NCI-H446 treated with DMSO at 0.1 percent for 48 hours (cell line): Measurements from ENCODE around the gene SLIT1.

Experiments used
- DNase-seq: peaks from one replicate; lab custom pipeline; 2025; lab: John Stamatoyannopoulos, UW

SLIT1 gene

DNA sequence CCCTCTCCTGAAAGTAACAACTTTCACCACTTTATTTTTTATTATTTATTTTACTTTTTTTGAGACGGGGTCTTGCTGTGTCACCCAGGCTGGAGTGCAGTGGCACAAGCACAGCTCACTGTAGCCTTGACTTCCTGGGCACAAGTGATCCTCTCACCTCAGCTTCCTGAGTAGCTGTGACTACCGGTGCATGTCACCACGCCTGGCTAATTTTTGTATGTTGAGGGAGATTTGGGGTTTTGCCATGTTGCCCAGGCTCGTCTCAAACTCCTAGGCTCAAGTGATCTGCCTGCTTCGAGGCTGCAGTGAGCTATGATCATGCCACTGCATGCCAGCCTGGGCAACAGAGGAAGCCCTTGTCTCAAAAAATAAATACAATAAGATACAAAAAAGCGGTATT lies 14.9 kb upstream of the SLIT1 start:
- DNase-seq = no peak

DNA sequence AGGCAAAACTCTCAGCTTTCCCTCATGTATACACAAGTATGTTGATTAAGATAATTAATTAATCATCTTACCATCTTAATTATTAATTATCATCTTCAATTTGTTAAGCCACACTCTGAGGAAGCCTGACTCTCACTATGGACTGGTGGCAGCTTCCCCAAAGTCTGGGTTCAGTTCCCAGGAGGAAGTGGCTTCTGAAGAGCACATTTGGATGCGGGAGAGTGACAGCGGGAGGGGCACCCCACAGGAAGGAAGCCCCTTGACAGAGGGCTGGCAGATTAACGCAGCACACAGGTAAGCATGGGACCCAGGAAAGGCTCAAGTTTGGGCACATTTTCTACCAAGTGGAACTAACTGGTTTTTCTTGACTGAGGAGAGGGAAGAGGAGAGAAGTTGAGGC lies 13.4 kb upstream of the SLIT1 start:
- DNase-seq = no peak

DNA sequence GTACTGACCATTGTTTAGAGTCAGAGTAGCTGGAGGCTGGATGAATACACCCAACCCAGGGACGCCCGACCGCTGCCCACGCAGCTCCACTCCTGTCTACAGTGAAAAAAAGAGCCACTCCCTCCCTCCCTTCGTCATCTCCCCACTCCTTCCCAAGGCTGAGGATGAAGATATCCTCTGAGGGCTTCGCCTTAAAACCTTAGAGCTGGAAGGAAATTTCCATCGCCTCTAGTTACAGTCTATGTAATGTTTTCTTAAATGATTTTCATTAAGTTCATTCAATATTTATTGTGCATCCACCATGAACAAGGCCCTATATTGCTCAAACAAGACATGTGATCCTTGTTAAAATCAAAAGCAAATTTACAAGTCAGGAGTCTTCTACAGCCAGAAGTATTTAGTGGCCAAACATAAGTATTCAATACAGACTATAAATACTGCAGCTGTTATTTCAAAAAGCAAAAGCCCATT lies 11.3 kb upstream of the SLIT1 start:
- DNase-seq = no peak

DNA sequence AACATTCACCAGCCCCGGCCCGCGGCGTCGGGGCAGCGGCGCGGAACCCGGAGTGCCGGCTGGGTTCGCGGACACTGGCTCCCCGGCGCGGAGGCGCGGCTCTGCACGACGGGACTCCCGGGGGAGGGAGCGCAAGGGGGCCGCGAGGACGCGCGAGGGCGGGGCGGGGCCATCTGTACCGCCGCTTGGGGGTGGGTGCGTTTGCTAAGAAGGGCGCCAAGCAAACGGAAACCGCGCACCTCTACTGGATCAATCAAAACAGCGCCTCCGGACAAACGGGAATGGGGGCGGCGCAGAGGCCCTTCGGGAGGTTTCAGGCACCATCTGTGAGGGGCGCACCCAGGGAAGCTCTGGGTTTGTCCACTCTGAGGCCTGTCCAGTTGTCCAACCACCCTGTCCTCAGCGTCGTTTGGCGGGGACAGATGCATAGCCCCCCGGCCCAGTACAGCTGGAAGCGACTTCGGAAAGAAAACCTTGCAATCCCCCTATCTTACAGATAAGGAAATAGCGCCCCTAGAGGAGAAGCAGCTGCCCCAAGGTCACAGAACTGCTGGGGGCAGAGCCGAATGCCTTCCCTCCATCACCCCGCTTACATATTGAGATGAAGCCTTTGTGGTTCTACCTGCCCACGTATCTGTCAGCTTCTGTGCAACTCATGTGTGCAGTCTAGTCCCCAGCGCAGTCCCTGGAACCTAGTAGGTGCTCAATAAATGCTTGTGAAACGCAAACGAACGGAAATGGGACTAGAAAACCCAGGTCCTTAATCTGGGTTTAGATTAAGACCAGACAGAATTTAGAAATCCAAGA lies 10.7 kb upstream of the SLIT1 start:
- no peak for DNase-seq

DNA sequence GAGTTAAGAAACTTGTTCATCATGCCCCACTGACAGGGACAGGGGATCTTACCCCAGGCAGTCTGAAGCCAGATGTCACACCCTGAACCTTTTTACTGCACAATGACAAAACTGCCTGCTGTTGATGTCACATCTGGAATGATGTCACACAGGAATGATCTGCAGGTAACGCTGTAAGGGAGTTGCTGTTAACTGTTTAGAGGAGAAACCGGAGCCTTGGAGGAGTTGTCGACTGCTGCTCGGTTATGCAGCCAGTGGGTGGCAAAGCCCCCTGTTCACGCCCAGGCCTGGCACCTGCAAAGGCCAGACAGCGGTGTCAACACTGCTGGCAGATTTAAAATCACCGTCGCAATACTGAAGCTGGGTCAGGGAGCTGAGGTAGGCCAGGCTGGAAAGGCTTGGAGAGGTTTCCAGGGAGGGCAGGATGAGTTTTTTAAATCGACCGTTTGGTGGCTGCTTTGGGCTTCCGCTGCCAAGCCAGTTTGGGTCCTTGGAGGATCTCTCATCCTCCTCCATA lies 10.0 kb upstream of the SLIT1 start:
- no peak for DNase-seq

DNA sequence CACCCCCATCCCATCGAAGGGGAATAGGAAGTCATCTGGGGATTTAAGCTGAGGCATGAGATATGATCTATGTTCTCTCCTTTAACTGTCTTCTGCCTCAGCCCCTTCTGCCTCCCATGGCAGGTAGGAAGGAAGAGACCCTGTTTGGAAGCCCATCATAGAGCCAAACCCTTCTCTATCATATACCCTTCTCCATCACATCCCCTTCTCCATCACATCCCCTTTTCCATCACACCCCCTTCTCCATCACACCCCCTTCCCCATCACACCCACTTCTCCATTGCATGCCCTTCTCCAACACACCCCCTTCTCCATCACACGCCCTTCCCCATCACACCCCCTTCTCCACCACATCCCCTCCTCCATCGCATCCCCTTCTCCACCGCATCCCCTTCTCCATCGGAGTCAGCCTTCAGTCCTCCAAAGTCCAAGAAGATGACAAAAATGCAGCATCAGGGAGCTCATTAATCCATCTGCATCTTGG lies 7.2 kb upstream of the SLIT1 start:
- DNase-seq = no peak

DNA sequence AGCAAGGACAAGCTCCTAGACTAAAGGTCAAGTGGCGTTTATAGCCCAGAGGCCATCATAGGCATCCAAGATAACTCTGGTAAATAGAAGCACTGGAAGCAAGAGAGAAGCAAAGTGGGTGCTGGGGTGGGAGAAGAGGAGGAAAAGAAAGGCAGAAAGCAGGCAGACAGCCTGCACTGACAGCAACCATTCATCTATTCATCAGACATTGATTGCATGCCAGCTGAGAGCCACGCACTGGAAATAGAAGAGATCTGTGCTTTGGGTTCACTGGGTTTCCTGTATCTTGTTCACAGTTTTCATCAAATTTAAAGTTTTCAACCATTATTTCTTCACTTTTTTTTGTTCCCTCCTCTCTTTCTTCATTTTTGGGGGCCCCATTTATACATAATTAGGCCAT lies 4.7 kb upstream of the SLIT1 start:
- DNase-seq = no peak

DNA sequence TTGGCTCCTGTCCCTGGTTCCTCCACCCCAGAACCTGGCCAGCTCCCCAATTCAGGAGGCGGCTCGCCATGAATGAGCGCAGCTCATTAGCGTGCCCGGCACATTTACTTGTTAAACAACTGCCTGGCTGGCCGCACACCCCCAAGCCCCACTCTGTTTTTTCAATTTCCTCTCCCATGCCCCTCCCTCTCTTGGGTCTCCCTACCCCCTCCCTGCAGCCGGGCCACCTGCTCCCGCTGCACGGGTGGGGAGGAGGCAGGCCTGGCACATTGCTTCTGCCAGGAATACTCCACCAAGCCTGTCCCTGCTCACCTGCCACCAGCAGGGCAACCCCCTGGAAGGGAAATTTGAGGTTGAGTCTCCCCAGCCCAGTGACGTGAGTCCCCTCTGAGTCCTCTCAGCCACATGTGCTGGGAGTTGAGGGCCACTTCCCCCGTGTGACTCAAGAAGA lies 2.5 kb upstream of the SLIT1 start:
- no peak for DNase-seq

DNA sequence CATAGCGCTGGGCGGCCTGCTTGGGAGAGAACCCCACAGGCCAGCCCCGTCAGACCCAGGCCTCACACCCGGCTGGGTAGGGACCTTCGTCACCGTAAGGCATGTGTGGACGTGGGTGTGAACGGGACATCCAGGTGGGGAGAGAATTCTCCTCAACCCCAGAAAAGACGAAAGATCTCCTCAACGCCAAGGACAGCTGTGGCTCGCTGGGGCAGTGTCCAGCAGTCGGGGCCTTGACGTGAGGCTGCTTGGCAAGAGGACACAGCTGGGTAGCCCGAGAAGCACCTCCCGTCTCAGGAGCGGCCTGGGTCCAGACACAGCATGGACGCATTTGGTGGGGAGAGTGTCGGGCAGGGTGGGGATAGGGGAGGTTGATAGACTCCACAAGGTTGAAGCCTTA lies 1.2 kb upstream of the SLIT1 start:
- DNase-seq = no peak

DNA sequence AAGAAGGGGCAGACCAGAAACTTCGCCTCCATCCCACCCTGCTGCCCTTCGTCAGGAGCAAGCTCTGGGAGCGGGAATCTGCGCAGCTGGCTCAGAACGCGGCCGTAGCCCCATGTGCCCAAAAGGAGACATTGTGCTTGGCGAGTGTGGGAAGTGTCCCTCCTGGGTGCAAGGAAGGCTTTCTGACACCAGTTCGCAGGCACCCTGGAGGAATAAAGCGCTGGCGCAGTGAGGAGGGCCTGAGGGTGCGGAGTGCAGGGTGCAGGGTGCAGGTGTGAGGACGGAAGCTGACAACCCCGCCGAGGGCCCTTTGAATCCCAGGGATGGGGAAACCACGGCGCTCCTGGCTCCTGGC lies 811 bp downstream of the SLIT1 start:
- no peak for DNase-seq

DNA sequence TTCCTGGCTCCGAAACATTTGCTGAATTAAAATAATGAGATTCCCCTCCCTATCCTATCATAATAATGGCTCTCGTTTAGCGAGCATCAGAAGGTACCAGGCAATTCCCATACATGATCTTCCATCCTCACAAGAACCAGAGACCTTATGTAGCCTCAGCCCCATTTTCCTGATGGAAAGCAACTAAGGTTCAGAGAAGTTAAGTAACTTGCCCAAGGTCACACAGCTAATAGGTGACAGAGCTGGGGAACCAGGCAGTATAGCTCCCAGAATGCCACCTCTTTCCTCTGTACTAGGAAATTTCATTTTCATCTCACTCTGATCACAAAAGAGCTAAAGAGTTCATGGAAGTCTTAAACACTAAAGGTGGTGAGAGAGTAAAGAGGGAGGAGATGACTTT lies 2.4 kb downstream of the SLIT1 start:
- no peak for DNase-seq

DNA sequence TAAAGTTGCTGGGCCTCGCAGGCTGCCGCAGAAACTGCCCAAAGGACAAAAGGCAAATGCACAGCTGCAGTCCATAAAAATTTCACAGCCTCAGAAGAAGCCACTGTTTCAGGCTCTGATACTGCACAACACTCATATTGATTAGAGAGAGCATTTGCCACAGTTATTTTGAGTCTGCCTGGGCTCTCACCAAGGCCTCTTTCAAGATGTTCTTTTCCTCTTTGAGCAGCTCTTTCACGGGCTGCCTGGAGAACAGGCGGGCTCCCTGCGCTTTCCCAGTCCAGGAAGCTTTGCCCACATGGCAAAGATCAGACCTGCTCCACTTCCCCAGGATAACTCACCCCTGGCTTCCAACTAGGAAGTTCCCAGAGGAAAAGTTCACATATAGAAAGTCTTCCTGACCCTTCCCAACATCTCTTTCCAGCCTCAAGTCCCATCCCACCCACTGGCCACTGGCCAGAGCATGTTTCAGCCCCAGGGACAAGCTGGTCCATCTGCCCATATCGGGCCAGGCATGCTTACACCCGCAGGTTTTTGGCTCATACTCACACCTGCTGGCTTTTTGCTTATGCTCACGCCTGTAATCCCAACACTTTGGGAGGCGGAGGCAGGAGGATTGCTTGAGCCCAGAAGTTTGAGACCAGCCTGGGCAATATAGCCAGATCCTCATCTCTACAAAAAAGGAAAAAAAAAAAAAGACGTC lies 3.3 kb downstream of the SLIT1 start:
- DNase-seq = no peak

DNA sequence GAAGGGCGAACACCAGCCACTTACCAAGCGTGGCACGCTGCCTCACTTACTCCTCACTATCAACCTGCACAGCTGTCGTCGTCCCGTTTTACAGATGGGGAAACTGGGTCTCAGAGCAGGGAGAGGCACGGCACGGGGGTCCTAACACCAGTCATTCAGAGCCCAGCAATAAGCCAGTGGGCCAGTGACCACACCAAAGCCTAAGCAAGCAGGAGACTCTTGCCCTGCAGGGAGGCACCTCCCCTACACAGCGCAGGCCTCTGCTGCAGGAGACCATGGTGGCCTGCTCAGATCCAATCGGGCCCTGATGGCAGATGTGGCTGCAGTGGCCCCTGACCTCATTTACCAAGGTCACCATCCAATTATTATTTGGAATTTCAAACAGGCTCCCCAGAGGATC lies 4.8 kb downstream of the SLIT1 start:
- DNase-seq = no peak

DNA sequence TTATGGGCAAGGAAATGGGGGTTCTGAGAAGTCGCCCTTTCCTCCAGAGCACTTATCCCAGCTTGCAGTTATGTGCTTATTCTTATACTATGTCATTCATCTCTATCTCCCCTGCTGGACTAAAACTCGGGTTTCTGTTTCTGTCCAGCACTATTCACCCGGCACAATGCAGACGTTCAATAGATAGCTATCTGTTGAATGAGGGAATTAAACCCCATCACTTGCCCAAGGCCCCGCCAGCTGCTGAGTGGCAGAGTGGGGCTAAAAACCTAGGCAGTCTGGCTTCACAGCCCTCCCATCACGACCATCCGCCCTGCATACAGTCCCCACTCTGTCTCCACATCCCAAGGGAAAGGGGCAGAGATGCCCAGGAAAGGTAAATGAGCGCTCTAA lies 5.4 kb downstream of the SLIT1 start:
- DNase-seq = no peak

DNA sequence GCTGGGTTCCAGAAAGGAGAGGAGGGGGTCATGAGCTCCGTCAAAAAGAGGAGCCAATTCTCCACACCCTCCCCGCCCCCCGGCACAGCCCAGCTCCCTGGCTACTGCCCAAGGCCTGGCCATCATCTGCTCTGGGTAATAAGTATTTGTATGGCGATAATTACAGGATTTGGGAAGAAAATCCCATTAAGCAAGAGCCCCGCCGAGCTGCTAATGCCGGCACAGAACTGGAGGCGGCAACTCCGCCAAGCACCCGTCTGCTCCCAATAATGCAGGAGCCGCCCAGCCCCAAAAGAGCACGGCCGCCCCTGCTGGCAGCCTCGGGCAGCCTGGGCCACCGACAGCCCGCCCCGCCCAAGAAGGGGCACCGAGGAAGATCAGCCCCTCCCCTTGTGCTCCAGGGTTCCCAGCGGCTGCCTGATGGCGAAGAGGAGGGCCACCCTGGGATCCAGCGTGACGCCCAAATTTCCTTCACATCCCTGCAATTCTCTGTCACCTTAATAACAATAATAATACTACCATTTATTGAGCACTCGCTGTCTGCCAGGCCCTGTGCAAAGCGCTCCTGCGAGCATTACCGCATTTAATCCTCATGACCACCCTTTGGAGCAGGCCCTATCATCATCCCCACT lies 5.9 kb downstream of the SLIT1 start:
- peak; percentile 67 for DNase-seq

DNA sequence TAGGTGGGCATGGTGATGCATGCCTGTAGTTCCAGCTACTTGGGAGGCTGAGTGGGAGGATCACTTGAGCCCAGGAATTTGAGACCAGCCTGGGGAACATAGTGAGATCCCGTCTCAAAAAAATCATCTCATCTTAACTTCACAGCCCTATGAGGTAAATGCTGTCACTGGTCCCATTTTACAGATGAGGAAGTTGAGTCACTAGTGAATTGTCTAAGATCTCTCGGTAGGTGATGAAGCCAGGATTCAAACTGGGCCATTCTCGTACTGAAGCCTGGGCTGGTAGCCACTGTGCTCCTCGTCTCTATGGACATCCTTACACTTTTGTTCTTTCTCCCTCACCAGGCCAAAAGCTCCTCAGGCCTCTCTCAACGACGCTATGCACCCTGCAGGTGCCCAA lies 6.4 kb downstream of the SLIT1 start:
- DNase-seq = no peak

DNA sequence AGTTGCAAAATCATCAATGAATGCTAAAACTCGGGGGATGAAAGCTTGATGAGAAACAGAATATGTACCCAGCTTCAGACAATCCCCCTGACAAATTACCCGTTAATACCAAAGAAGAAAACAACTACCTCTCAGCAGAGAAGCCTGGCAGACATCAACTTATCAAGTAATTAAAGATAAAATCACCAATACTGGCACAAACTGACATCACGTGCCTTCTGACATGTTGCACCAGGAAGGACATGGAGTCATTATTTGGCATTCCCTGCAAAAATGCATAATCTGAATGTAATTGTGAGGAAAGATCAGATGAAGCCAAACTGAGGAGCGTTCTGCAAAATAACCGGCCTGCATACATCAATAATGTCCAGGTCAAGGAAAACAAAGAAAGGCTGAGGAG lies 7.7 kb downstream of the SLIT1 start:
- no peak for DNase-seq

DNA sequence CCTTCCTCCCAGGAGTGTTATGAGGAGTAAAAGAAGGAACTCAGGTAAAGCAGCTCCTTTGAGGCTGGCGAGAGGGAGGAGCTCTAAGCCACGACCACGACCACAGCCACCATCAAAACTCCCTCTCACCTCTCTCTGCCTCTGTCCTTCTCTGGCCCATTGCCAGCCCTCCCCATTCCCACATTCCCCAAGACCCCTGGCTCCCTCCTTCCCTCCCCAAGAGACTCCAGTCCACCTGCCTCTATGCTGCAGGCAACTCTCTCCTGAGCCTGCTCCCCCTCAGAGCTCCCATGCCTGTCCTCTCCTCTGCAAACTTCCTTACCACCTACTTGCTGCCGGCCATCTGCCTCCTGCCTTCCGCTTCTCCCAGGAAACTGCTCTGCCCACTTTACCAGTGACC lies 9.5 kb downstream of the SLIT1 start:
- DNase-seq = no peak

DNA sequence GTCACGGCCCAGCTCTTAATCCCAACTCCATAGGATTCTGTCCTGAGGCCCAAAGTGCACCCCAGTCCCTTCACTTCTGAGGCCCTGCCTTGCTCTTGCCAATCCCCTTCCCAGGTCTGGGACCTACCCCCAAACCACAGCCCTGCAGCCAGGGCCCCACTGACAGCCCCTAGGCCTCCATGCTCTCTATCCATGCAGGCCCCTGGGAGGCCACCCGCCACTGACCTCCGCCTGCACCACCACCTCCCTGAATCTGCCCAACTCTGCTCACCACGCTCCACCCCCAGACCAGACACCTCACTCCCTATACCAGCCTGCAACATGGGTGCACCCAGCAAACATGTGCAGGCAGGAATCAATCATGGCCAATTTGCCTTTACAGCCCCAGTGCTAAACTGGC lies 10.2 kb downstream of the SLIT1 start:
- DNase-seq = no peak

DNA sequence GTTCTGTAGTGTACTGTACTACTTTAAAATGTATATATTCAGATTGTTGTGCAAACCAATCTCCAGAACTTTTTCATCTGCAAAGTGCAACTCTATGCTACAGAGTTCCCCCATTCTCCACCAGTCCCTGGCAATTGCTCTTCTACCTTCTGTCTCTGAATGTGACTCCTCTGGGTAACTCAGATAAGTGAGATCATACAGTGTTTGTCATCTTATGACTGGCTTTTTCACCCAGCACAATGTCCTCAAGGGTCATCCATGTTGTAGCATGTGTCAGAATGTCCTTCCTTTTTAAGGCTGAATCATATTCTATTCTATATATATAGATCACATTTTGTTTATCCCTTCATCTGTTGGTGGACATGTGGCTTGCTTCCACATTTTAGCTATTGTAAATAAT lies 10.8 kb downstream of the SLIT1 start:
- DNase-seq = no peak

DNA sequence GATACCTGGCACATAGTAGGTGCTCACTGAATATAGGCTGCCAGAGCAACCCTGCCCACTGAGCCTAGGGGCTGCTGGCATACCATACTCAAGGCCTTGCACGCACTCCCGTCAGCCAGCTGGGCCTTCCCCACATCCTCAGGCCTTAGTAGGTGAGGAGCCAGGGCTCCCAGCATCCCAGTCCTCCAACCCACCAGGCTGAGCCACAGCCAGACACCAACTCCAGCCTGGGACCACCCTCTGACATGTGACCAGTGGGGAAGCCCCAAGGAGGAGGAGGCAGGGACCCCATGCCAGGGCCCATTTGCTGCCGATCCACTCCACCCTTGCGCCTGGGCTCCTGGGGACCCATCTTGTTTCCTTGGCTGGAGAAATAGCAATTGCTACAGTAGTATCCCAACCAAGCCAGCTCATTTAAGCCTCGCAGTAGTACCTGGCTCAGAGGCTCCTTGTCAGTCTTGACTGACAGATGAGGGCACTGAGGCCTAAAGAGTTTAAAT lies 11.4 kb downstream of the SLIT1 start:
- DNase-seq = no peak

DNA sequence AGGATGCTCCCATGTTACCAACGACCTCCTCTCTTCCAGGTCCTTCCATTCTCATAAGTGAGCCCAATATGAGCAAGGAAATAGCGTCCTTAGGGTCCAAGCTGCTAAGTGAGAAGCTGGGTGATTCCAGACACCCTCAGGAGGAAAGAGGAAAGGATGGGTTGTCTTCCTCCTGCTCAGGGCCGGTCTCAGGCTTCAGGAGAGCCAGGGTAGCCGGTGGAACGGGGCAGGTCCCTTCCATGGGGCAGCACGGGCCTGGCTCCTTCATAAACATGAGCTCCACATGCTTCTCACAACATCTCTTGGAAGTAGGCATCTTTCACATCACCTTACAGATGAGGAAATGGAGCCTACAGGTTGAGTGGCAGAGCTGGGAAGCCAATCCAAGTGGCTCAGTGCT lies 12.7 kb downstream of the SLIT1 start:
- DNase-seq = no peak

DNA sequence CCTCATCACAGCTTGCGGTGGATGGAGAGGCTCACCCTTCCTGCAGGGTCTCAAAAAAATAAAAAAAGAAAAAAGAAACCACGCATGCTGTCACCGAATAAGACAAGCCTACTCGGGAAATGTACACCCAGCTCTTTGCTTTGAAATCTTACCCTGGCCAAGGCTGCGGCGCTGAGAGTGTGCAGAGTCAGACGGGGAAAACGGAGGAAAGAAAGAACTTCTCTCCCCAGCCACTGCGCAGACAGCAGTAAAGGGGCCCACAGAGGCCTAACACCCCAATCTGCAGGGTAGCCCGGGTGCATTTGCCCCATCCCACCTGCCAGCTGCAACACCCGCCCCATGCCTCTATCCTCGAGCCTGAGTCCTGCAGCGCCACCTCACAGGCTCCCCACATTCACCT lies 14.8 kb downstream of the SLIT1 start:
- DNase-seq = no peak
